ENCODE data around the gene MLXIPL. TPM values are rescaled to one million over a fixed set of nuclear protein-coding genes. Genes with fewer than 3 reads are reported as not detected.

MLXIPL gene
- total RNA-seq, 2 experiments from 2014 or later, result not detected

DNA sequence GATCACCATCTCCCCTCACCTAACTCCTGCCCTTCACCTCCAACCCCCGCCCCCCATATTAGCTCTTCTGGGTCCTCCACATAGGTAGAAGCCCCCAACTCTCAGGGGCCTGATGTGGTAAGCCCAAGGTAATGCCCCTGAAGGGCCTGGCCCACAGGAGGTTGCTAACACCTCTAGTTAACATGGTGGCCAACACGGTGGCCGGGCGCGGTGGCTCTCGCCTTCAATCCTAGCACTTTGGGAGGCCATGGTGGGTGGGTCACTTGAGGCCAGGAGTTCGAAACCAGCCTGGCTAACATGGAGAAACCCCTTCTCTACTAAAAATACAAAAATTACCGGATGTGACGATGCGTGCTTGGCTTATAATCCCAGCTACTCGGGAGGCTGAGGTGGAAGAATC lies 954 bp upstream of the MLXIPL start:
- POLR2A ChIA-PET, result no interaction called here
- DNase-seq (no peak), ATAC-seq (no peak)
- Mint-ChIP-seq H3K36me3 (ENCODE audit: low read depth) (no peaks in the 10 kb centered on the region), H3K27me3 (peaks cover 52% of the 10 kb centered on the region), H3K4me1 (ENCODE audit: low read depth) (peaks cover 7% of the 10 kb centered on the region), H3K27ac (no peak overlapping the region), H3K4me3 (no peak overlapping the region), H3K9me3 (no peaks in the 10 kb centered on the region)
- TF ChIP-seq, protein P1, sequence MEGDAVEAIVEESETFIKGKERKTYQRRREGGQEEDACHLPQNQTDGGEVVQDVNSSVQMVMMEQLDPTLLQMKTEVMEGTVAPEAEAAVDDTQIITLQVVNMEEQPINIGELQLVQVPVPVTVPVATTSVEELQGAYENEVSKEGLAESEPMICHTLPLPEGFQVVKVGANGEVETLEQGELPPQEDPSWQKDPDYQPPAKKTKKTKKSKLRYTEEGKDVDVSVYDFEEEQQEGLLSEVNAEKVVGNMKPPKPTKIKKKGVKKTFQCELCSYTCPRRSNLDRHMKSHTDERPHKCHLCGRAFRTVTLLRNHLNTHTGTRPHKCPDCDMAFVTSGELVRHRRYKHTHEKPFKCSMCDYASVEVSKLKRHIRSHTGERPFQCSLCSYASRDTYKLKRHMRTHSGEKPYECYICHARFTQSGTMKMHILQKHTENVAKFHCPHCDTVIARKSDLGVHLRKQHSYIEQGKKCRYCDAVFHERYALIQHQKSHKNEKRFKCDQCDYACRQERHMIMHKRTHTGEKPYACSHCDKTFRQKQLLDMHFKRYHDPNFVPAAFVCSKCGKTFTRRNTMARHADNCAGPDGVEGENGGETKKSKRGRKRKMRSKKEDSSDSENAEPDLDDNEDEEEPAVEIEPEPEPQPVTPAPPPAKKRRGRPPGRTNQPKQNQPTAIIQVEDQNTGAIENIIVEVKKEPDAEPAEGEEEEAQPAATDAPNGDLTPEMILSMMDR (IDR thresholded peaks at IDR 0.05), result no peak
- intact Hi-C loops (cut with micrococcal nuclease), result no loop called here
- CTCF ChIA-PET, result interaction anchor here (0.9 to 2.0 kb wide), 4 partner anchors 18 to 109 kb away, joined by 3 to 10 read pairs (median 4); no protein-coding TSS in a partner anchor

GRCh38 chr7:73624669-73625001 lies 313 bp upstream of the MLXIPL start:
- DNase-seq (no peak), ATAC-seq (no peak)
- POLR2A ChIA-PET, result no interaction called here
- no peaks in the 10 kb centered on the region for H3K36me3 Mint-ChIP-seq (ENCODE audit: low read depth)
- CTCF ChIA-PET, result interaction anchor here (1.0 to 1.4 kb wide), 3 partner anchors 18 to 108 kb away, joined by 3 to 10 read pairs (median 3); no protein-coding TSS in a partner anchor
- intact Hi-C loops (cut with micrococcal nuclease), result no loop called here
- H3K9me3 Mint-ChIP-seq, result no peaks in the 10 kb centered on the region
- no peak overlapping the region for H3K27ac Mint-ChIP-seq
- TF ChIP-seq, protein P1 (IDR thresholded peaks at IDR 0.05), result no peak
- no peak overlapping the region for H3K4me3 Mint-ChIP-seq
- peaks cover 7% of the 10 kb centered on the region for H3K4me1 Mint-ChIP-seq (ENCODE audit: low read depth)
- H3K27me3 Mint-ChIP-seq, result peaks cover 53% of the 10 kb centered on the region

DNA sequence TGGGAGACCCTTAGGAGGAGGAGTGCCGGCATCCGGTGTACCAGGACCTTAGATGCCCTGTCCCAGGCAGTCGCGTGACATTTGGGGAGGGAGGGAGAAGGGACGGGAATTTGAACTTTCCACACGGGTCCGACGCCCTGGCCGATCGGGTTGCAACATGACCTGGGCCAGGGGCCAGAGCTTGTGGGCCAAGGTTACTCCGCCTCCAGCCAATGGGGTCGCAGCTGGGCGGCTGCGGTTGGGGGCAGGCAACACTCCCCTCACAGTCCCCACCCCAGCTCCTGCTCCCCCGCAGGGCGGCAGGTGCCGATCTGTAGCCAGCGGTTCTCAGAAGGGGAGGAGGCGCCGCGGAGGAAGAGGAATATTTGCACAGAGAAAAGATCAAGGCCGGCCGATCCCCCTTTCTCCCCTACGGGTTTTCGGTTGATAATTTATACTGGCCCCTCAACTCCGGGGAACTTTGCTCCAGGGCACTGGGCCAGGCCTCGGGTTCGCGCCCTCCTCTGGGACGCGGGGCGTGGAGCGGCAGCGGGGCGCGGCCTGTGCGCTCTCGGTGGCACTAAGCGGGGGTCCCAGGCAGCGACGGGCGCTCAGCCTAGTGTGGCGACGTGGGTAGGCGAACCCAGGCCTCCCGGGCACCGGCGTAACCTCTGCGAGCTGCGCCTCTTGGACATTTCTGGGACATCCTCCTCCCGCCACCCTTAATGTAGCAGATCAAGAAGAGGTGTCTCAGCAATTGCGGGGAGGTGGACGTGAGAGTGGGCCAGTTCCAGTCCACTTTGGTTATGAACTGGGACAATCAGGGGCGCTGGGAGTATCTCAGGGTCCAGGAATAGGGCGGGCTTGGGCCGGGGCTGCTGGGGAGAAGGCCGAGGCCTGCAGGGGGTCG lies 1.2 kb downstream of the MLXIPL start:
- TF ChIP-seq, protein P1 (IDR thresholded peaks at IDR 0.05), result no peak
- no peaks in the 10 kb centered on the region for H3K36me3 Mint-ChIP-seq (ENCODE audit: low read depth)
- POLR2A ChIA-PET, result no interaction called here
- DNase-seq (peak; percentile 21), ATAC-seq (no peak)
- no peaks in the 10 kb centered on the region for H3K9me3 Mint-ChIP-seq
- CTCF ChIA-PET, result interaction anchor here (1.0 to 8.6 kb wide), 2 partner anchors 16 to 111 kb away, joined by 3 to 50 read pairs; no protein-coding TSS in a partner anchor
- intact Hi-C loops (cut with micrococcal nuclease), result no loop called here
- peaks cover 7% of the 10 kb centered on the region for H3K4me1 Mint-ChIP-seq (ENCODE audit: low read depth)
- H3K27ac Mint-ChIP-seq, result no peak overlapping the region
- H3K4me3 Mint-ChIP-seq, result peak overlapping the region; percentile 8
- peaks cover 46% of the 10 kb centered on the region for H3K27me3 Mint-ChIP-seq

- peaks cover 7% of the 10 kb centered on the region for H3K4me1 Mint-ChIP-seq (ENCODE audit: low read depth)
- intact Hi-C loops (cut with micrococcal nuclease), result no loop called here
- ChIA-PET POLR2A (no interaction called here), CTCF (interaction anchor here (1.0 to 8.6 kb wide), 2 partner anchors 15 to 112 kb away, joined by 3 to 50 read pairs; no protein-coding TSS in a partner anchor)
- no peak for ATAC-seq
- peaks cover 41% of the 10 kb centered on the region for H3K27me3 Mint-ChIP-seq
- TF ChIP-seq, protein P1 (IDR thresholded peaks at IDR 0.05), result no peak
- DNase-seq, result no peak
- H3K4me3 Mint-ChIP-seq, result no peak overlapping the region
- no peaks in the 10 kb centered on the region for H3K36me3 Mint-ChIP-seq (ENCODE audit: low read depth)
- no peaks in the 10 kb centered on the region for H3K9me3 Mint-ChIP-seq
- H3K27ac Mint-ChIP-seq, result no peak overlapping the region
These were observed 1.8 kb downstream of the MLXIPL start for GRCh38 chr7:73622527-73622908.

All from activated CD8-positive, alpha-beta T cell treated with anti-CD3 and anti-CD28 coated beads for 36 hours (primary cell).